CD14-positive monocyte (primary cell): Measurements from ENCODE around the gene ZFP36L1. TPM values are rescaled to one million over a fixed set of nuclear protein-coding genes. Genes with fewer than 3 reads are reported as not detected.

Experiments
- DNase-seq, 3 donors: peaks; one replicate each; pipeline ENCODE4 v3.0.0-alpha.2; 2011 to 2022
- H2AFZ ChIP-seq: 2 replicates; pipeline ENCODE4 v1.6.0; 2012; ENCODE audit warnings: mild to moderate bottlenecking, low read depth, low read length, inconsistent platforms; ENCODE audit not compliant: insufficient read depth, poor library complexity, severe bottlenecking
- H3K27ac ChIP-seq, 2 donors: 1 replicate in 1 of 2; 2 replicates in 1 of 2; pipeline ENCODE4 v1.5.1; 2012 to 2013; ENCODE audit warnings: low read length in 2 of 2, control low read depth in 1 of 2, inconsistent platforms in 1 of 2, low read depth in 1 of 2, mild to moderate bottlenecking in 1 of 2
- H3K27me3 ChIP-seq, 2 donors: one replicate each; pipeline versions ENCODE4 v1.6.0 to v1.6.1; 2011 to 2013; ENCODE audit warnings: low read length in 2 of 2; ENCODE audit not compliant: control insufficient read depth in 2 of 2, insufficient read depth in 2 of 2
- H3K36me3 ChIP-seq, 2 donors: replicated peaks in 1 of 2; 1 replicate in 1 of 2; 2 replicates in 1 of 2; pipeline versions ENCODE4 v1.5.1 to v1.6.1; 2012 to 2013; ENCODE audit warnings: low read length in 2 of 2, control low read depth in 1 of 2, inconsistent platforms in 1 of 2, mild to moderate bottlenecking in 1 of 2; ENCODE audit not compliant: insufficient read depth in 2 of 2, control insufficient read depth in 1 of 2
- H3K4me1 ChIP-seq, 2 donors: 1 replicate in 1 of 2; 2 replicates in 1 of 2; pipeline versions ENCODE4 v1.5.1 to v1.6.1; 2012 to 2013; ENCODE audit warnings: low read length in 2 of 2, control low read depth in 1 of 2, inconsistent platforms in 1 of 2, mild to moderate bottlenecking in 1 of 2, moderate library complexity in 1 of 2; ENCODE audit not compliant: insufficient read depth in 2 of 2, control insufficient read depth in 1 of 2
- H3K4me2 ChIP-seq: replicated peaks from 2 replicates; pipeline ENCODE3; 2012; ENCODE audit warnings: low read length, moderate library complexity, mild to moderate bottlenecking; ENCODE audit not compliant: poor library complexity, severe bottlenecking; ENCODE audit errors: extremely low read depth
- H3K4me3 ChIP-seq, 3 experiments: fragments of 200-600 bp in 1 of 3; sonication (generic) in 1 of 3; replicated peaks in 1 of 3; 1 replicate in 2 of 3; 2 replicates in 1 of 3; pipeline ENCODE4 v1.5.1; 2011 to 2013; ENCODE audit warnings: low read length in 3 of 3, mild to moderate bottlenecking in 3 of 3, control low read depth in 2 of 3, low read depth in 2 of 3, inconsistent platforms in 1 of 3, moderate library complexity in 1 of 3
- H3K79me2 ChIP-seq: 2 replicates; pipeline ENCODE4 v1.6.0; 2012; ENCODE audit warnings: mild to moderate bottlenecking, control low read depth, inconsistent platforms, low read length, moderate library complexity; ENCODE audit not compliant: insufficient read depth
- H3K9ac ChIP-seq: 2 replicates; pipeline ENCODE4 v1.6.0; 2017; ENCODE audit warnings: low read length, mild to moderate bottlenecking; ENCODE audit not compliant: insufficient read depth, poor library complexity, severe bottlenecking
- H3K9me3 ChIP-seq, 2 donors: replicated peaks in 1 of 2; 1 replicate in 1 of 2; 2 replicates in 1 of 2; pipeline versions ENCODE4 v1.5.1 to v1.6.1; 2012 to 2013; ENCODE audit warnings: low read length in 2 of 2, control low read depth in 1 of 2; ENCODE audit not compliant: control insufficient read depth in 1 of 2, insufficient read depth in 1 of 2
- H4K20me1 ChIP-seq: 2 replicates; pipeline ENCODE4 v1.6.0; 2012; ENCODE audit warnings: mild to moderate bottlenecking, low read length, control low read depth, moderate library complexity; ENCODE audit not compliant: insufficient read depth
- H3K27ac Mint-ChIP-seq, 7 donors: one replicate each; pipeline ENCODE4 v1.8.0; 2020; ENCODE audit warnings: mild to moderate bottlenecking in 7 of 7, mixed read lengths in 7 of 7, moderate library complexity in 6 of 7, inconsistent platforms in 2 of 7
- H3K27me3 Mint-ChIP-seq, 3 donors: one replicate each; pipeline ENCODE4 v1.8.0; 2021 to 2022; ENCODE audit warnings: low read depth in 3 of 3, mild to moderate bottlenecking in 3 of 3, mixed read lengths in 3 of 3, moderate library complexity in 3 of 3, inconsistent platforms in 1 of 3
- H3K36me3 Mint-ChIP-seq, 2 donors: one replicate each; pipeline ENCODE4 v1.8.0; 2020; ENCODE audit warnings: mixed read lengths in 2 of 2, inconsistent platforms in 1 of 2, mild to moderate bottlenecking in 1 of 2
- H3K4me1 Mint-ChIP-seq: one replicate; pipeline ENCODE4 v1.8.0; 2020; ENCODE audit warnings: mild to moderate bottlenecking, mixed read lengths
- H3K4me3 Mint-ChIP-seq, 2 donors: one replicate each; pipeline ENCODE4 v1.8.0; 2020; ENCODE audit warnings: mild to moderate bottlenecking in 2 of 2, mixed read lengths in 2 of 2, moderate library complexity in 1 of 2
- H3K9me3 Mint-ChIP-seq, 7 donors: one replicate each; pipeline ENCODE4 v1.8.0; 2020 to 2022; ENCODE audit warnings: mixed read lengths in 7 of 7, mild to moderate bottlenecking in 6 of 7, moderate library complexity in 6 of 7, inconsistent platforms in 2 of 7
- CTCF ChIP-seq: fragments of 200-600 bp; IDR thresholded peaks from one replicate; pipeline ENCODE4 v1.8.0; 2022; ENCODE audit warnings: antibody characterized with exemption, mild to moderate bottlenecking
- WGBS: methylation state at CpG from one replicate; pipeline ENCODE4 v1.1.5; 2013; ENCODE audit warnings: missing lambda C conversion rate; ENCODE audit not compliant: insufficient coverage; 5-methylcytosine and 5-hydroxymethylcytosine counted together
- intact Hi-C, 2 donors: fragments of 100-400 bp; cut with micrococcal nuclease; formaldehyde crosslinking; loops; one replicate each; pipeline versions ENCODE4 v1.15.0 to v1.15.1; 2023
- polyA plus RNA-seq, 3 donors: library from polyadenylated mRNA; depleted of rRNA in 1 of 3; unstranded in 2 of 3; stranded (reverse) in 1 of 3; fragments of 300-500 nt in 2 of 3; fragments of >200 nt in 1 of 3; fragmentation: Illumina TruSeq in 2 of 3; gene quantifications; 1 replicate in 2 of 3; 2 replicates in 1 of 3; pipeline ENCODE4 v1.2.3, GENCODE V29; 2012 to 2021

ZFP36L1 gene
- polyA plus RNA-seq, 3 donors = 151 to 934 (median 185) TPM

GRCh38 chr14:68760761-68761160, 32.1 kb downstream of the ZFP36L1 start:
- no peak for TF ChIP-seq CTCF
- no peak overlapping the region for H3K27ac ChIP-seq
- no peak for DNase-seq
- H3K4me1 Mint-ChIP-seq = peaks cover 37% of the 10 kb centered on the region
- H3K9ac ChIP-seq = no peak overlapping the region
- peaks cover 3 to 29% of the 10 kb centered on the region in 2 donors for H3K36me3 Mint-ChIP-seq
- H3K27ac Mint-ChIP-seq = peak overlapping the region in 1 of 7 donors; percentile 24
- no peaks in the 10 kb centered on the region for H3K36me3 ChIP-seq
- H3K27me3 Mint-ChIP-seq = peaks cover 47 to 79% (median 65%) of the 10 kb centered on the region in 3 donors
- intact Hi-C loops = no loop called here
- no peak overlapping the region for H3K4me2 ChIP-seq
- no peaks in the 10 kb centered on the region for H3K79me2 ChIP-seq
- no peak overlapping the region for H2AFZ ChIP-seq
- H3K4me3 Mint-ChIP-seq = peak overlapping the region in 1 of 2 donors; percentile 60
- H3K9me3 Mint-ChIP-seq = peaks cover 0 to 4% (median 0%) of the 10 kb centered on the region in 7 donors
- no peaks in the 10 kb centered on the region for H3K9me3 ChIP-seq
- WGBS = no CpG with 5 or more reads among the region's 2 CpGs
- peaks cover 31 to 34% of the 10 kb centered on the region in 2 donors for H3K4me1 ChIP-seq
- peaks cover 7 to 36% of the 10 kb centered on the region in 2 donors for H3K27me3 ChIP-seq
- H4K20me1 ChIP-seq = no peaks in the 10 kb centered on the region
- no peak overlapping the region for H3K4me3 ChIP-seq

- Histone ChIP-seq H4K20me1 (no peaks in the 10 kb centered on the region), H3K27me3 (peaks cover 9 to 44% of the 10 kb centered on the region in 2 donors), H3K79me2 (no peaks in the 10 kb centered on the region), H3K4me3 (no peak overlapping the region), H3K4me2 (no peak overlapping the region), H3K9me3 (no peaks in the 10 kb centered on the region), H3K36me3 (no peaks in the 10 kb centered on the region), H2AFZ (no peak overlapping the region), H3K27ac (no peak overlapping the region), H3K4me1 (peaks cover 31 to 34% of the 10 kb centered on the region in 2 donors), H3K9ac (no peak overlapping the region)
- TF ChIP-seq CTCF = no peak
- H3K27ac Mint-ChIP-seq = peak overlapping the region in 4 of 7 donors; percentile 32 to 64 (median 59)
- peaks cover 37% of the 10 kb centered on the region for H3K4me1 Mint-ChIP-seq
- H3K4me3 Mint-ChIP-seq = peak overlapping the region in 1 of 2 donors; percentile 69
- WGBS = 72% methylated on average over 3 of the region's 5 CpGs
- H3K36me3 Mint-ChIP-seq = peaks cover 3 to 29% of the 10 kb centered on the region in 2 donors
- peaks cover 50 to 81% (median 66%) of the 10 kb centered on the region in 3 donors for H3K27me3 Mint-ChIP-seq
- no peak for DNase-seq
- peaks cover 0 to under 1% (median 0%) of the 10 kb centered on the region in 7 donors for H3K9me3 Mint-ChIP-seq
- intact Hi-C loops = loop anchor here in 1 of 2 donors (5.0 kb wide), 1 partner anchor 1058 kb away; the partner anchor contains the start of gene RDH12
These were observed 32.9 kb downstream of the ZFP36L1 start for GRCh38 chr14:68759937-68760336.
